ENCODE results near the gene PSENEN. TPM values are rescaled to one million over a fixed set of nuclear protein-coding genes. Genes with fewer than 3 reads are reported as not detected.
A peak's percentile ranks its signal among the peaks of the same experiment; 100 is the strongest.

PSENEN gene
- total RNA-seq, 8 experiments from 2014 or later = 56.4 to 142 (median 84.7) TPM

- in situ Hi-C loops (cut with MboI; ENCODE audit: low pct_unique_long_range_greater_than_20kb in 2 of 9, low sequenced_read_pairs in 9 of 9, unreplicated experiment in 9 of 9) = no loop called here
- no peak for ATAC-seq (replicated peaks in 6 of 8)
- 80 to 87% methylated on average over 3 to 5 of the region's 13 CpGs; no CpG with 5 or more reads in 8 of the 10 experiments for WGBS, 10 experiments
- peaks cover 16 to 19% of the 10 kb centered on the region in 2 donors for H3K4me1 ChIP-seq (replicated peaks in 1 of 2)
- no peak overlapping the region for H3K27ac ChIP-seq
- no peak overlapping the region for H3K4me3 ChIP-seq
These were observed 9.1 kb downstream of the PSENEN start for GRCh38 chr19:35754370-35755130.

- in situ Hi-C loops (cut with MboI; ENCODE audit: low pct_unique_long_range_greater_than_20kb in 2 of 9, low sequenced_read_pairs in 9 of 9, unreplicated experiment in 9 of 9) = no loop called here
- WGBS, 10 experiments = 0 to 75% (median 27%) methylated on average over 3 to 9 of the region's 17 CpGs; no CpG with 5 or more reads in 6 of the 10 experiments
- peaks cover 13 to 19% of the 10 kb centered on the region in 2 donors for H3K4me1 ChIP-seq (replicated peaks in 1 of 2)
- H3K27ac ChIP-seq = no peak overlapping the region
- no peak overlapping the region for H3K4me3 ChIP-seq
- peak in 3 of 8 experiments; percentile 29 to 39 (median 36) for ATAC-seq (replicated peaks in 6 of 8)
These were observed 9.7 kb downstream of the PSENEN start for GRCh38 chr19:35755131-35755549.

- H3K27ac ChIP-seq = no peak overlapping the region
- ATAC-seq (replicated peaks in 6 of 8) = peak in 3 of 8 experiments; percentile 27 to 34 (median 28)
- in situ Hi-C loops (cut with MboI; ENCODE audit: low pct_unique_long_range_greater_than_20kb in 2 of 9, low sequenced_read_pairs in 9 of 9, unreplicated experiment in 9 of 9) = no loop called here
- peaks cover 13 to 19% of the 10 kb centered on the region in 2 donors for H3K4me1 ChIP-seq (replicated peaks in 1 of 2)
- no peak overlapping the region for H3K4me3 ChIP-seq
- WGBS, 10 experiments = 0 to 66% (median 58%) methylated on average over 2 to 10 of the region's 74 CpGs; no CpG with 5 or more reads in 7 of the 10 experiments
These were observed 10.3 kb downstream of the PSENEN start for GRCh38 chr19:35755550-35756376.

GRCh38 chr19:35756377-35757230 is 11.2 kb downstream of the PSENEN start, which contains the start of gene HSPB6:
HSPB6 (minus strand) TSS chr19:35757029; CDS start chr19:35757008, 21 bp downstream.
- in situ Hi-C loops (cut with MboI; ENCODE audit: low pct_unique_long_range_greater_than_20kb in 2 of 9, low sequenced_read_pairs in 9 of 9, unreplicated experiment in 9 of 9) = no loop called here
- Histone ChIP-seq H3K4me3 (peak within 1 kb of the TSS; percentile 34 to 91 (median 77)), H3K27ac (peak within 1 kb of the TSS; percentile 83 to 89), H3K4me1 (replicated peaks in 1 of 2) (peaks cover 13 to 19% of the 10 kb centered on the region in 2 donors)
- 0 to 95% (median 50%) methylated on average over 1 to 16 of the region's 52 CpGs; no CpG with 5 or more reads in 7 of the 10 experiments for WGBS, 10 experiments
- peak in 1 of 8 experiments; percentile 2 for ATAC-seq (replicated peaks in 6 of 8)

- peak overlapping the region; percentile 83 to 89 for H3K27ac ChIP-seq
- peak; percentile 8 to 47 (median 20) for ATAC-seq (replicated peaks in 6 of 8)
- H3K4me1 ChIP-seq (replicated peaks in 1 of 2) = peaks cover 13 to 19% of the 10 kb centered on the region in 2 donors
- in situ Hi-C loops (cut with MboI; ENCODE audit: low pct_unique_long_range_greater_than_20kb in 2 of 9, low sequenced_read_pairs in 9 of 9, unreplicated experiment in 9 of 9) = no loop called here
- 3 to 80% (median 47%) methylated on average over 1 to 7 of the region's 19 CpGs; no CpG with 5 or more reads in 3 of the 10 experiments for WGBS, 10 experiments
- H3K4me3 ChIP-seq = peak overlapping the region; percentile 34 to 91 (median 77)
These were observed 11.8 kb downstream of the PSENEN start for GRCh38 chr19:35757231-35757748.

GRCh38 chr19:35757749-35758608 is 12.5 kb downstream of the PSENEN start, which contains the start of gene PROSER3:
PROSER3 (plus strand) TSS chr19:35758176; CDS start chr19:35758216, 40 bp downstream.
- in situ Hi-C loops (cut with MboI; ENCODE audit: low pct_unique_long_range_greater_than_20kb in 2 of 9, low sequenced_read_pairs in 9 of 9, unreplicated experiment in 9 of 9) = no loop called here
- Histone ChIP-seq H3K4me1 (replicated peaks in 1 of 2) (peaks cover 13 to 19% of the 10 kb centered on the region in 2 donors), H3K4me3 (peak within 1 kb of the TSS; percentile 67 to 97 (median 90)), H3K27ac (peak within 1 kb of the TSS; percentile 84 to 89)
- 0 to 1% (median 0%) methylated on average over 1 to 12 of the region's 53 CpGs; no CpG with 5 or more reads in 3 of the 10 experiments for WGBS, 10 experiments
- ATAC-seq (replicated peaks in 6 of 8) = peak; percentile 75 to 94 (median 91)

- peaks cover 13 to 19% of the 10 kb centered on the region in 2 donors for H3K4me1 ChIP-seq (replicated peaks in 1 of 2)
- in situ Hi-C loops (cut with MboI; ENCODE audit: low pct_unique_long_range_greater_than_20kb in 2 of 9, low sequenced_read_pairs in 9 of 9, unreplicated experiment in 9 of 9) = no loop called here
- 93% methylated on average over 2 of the region's 2 CpGs; no CpG with 5 or more reads in 9 of the 10 experiments for WGBS, 10 experiments
- H3K4me3 ChIP-seq = no peak overlapping the region
- no peak for ATAC-seq (replicated peaks in 6 of 8)
- H3K27ac ChIP-seq = no peak overlapping the region
These were observed 14.2 kb downstream of the PSENEN start for GRCh38 chr19:35759697-35760096.

- Histone ChIP-seq H3K27ac (no peak overlapping the region), H3K4me3 (no peak overlapping the region), H3K4me1 (replicated peaks in 1 of 2) (peaks cover 13 to 19% of the 10 kb centered on the region in 2 donors)
- no peak for ATAC-seq (replicated peaks in 6 of 8)
- WGBS, 10 experiments = 80 to 100% (median 100%) methylated on average over 1 to 3 of the region's 4 CpGs; no CpG with 5 or more reads in 3 of the 10 experiments
- in situ Hi-C loops (cut with MboI; ENCODE audit: low pct_unique_long_range_greater_than_20kb in 2 of 9, low sequenced_read_pairs in 9 of 9, unreplicated experiment in 9 of 9) = no loop called here
These were observed 15.4 kb downstream of the PSENEN start for GRCh38 chr19:35760711-35761349.

GRCh38 chr19:35764432-35765315 is 19.2 kb downstream of the PSENEN start:
- no peak for ATAC-seq (replicated peaks in 6 of 8)
- in situ Hi-C loops (cut with MboI; ENCODE audit: low pct_unique_long_range_greater_than_20kb in 2 of 9, low sequenced_read_pairs in 9 of 9, unreplicated experiment in 9 of 9) = no loop called here
- Histone ChIP-seq H3K27ac (no peak overlapping the region), H3K4me3 (no peak overlapping the region), H3K4me1 (replicated peaks in 1 of 2) (peaks cover 14 to 18% of the 10 kb centered on the region in 2 donors)
- WGBS, 10 experiments = 64 to 100% (median 93%) methylated on average over 2 to 9 of the region's 17 CpGs; no CpG with 5 or more reads in 1 of the 10 experiments

- peak in 3 of 8 experiments; percentile 1 to 13 (median 1) for ATAC-seq (replicated peaks in 6 of 8)
- Histone ChIP-seq H3K27ac (peak overlapping the region in 1 of 2 donors; percentile 40), H3K4me1 (replicated peaks in 1 of 2) (peaks cover 14 to 18% of the 10 kb centered on the region in 2 donors), H3K4me3 (no peak overlapping the region)
- 52 to 100% methylated on average over 1 to 2 of the region's 11 CpGs; no CpG with 5 or more reads in 8 of the 10 experiments for WGBS, 10 experiments
- in situ Hi-C loops (cut with MboI; ENCODE audit: low pct_unique_long_range_greater_than_20kb in 2 of 9, low sequenced_read_pairs in 9 of 9, unreplicated experiment in 9 of 9) = no loop called here
These were observed 21.2 kb downstream of the PSENEN start for GRCh38 chr19:35766571-35767104.

All from motor neuron (in vitro differentiated cells).